IMR-90 (cell line): Measurements from ENCODE around the gene TPCN1.

Source experiments
- CTCF ChIP-seq: conservative IDR thresholded peaks from 2 replicates; pipeline ENCODE4 v1.5.1; 2012; ENCODE audit warnings: mild to moderate bottlenecking, low read depth, low read length, improper control_type of control experiment
- FOS ChIP-seq: fragments of 150-350 bp; IDR thresholded peaks from 2 replicates; pipeline ENCODE4 v1.6.1; 2016; ENCODE audit warnings: low read depth, low read length
- MAFK ChIP-seq: IDR thresholded peaks from 2 replicates; pipeline ENCODE4 v1.6.1; 2012; ENCODE audit warnings: low read depth, low read length, improper control_type of control experiment
- POLR2A ChIP-seq: IDR thresholded peaks from 2 replicates; pipeline ENCODE4 v1.6.1; 2012; ENCODE audit warnings: mild to moderate bottlenecking, low read depth, low read length
- SMC3 ChIP-seq: fragments of 150-350 bp; IDR thresholded peaks from 2 replicates; pipeline ENCODE4 v1.6.1; 2016; ENCODE audit warnings: low read depth, mild to moderate bottlenecking, antibody characterized with exemption, low read length, moderate library complexity

- TF ChIP-seq CTCF (no peak), FOS (no peak), POLR2A (no peak), MAFK (no peak), SMC3 (no peak)
Observed at GRCh38 chr12:113276946-113277500, 55.8 kb downstream of the TPCN1 start.
